ENCODE results near the gene TCP11L1. TPM values are rescaled to one million over a fixed set of nuclear protein-coding genes. Genes with fewer than 3 reads are reported as not detected.

Gene TCP11L1
- total RNA-seq, 2 experiments from 2014 or later: 24.6 to 26.1 TPM

DNA sequence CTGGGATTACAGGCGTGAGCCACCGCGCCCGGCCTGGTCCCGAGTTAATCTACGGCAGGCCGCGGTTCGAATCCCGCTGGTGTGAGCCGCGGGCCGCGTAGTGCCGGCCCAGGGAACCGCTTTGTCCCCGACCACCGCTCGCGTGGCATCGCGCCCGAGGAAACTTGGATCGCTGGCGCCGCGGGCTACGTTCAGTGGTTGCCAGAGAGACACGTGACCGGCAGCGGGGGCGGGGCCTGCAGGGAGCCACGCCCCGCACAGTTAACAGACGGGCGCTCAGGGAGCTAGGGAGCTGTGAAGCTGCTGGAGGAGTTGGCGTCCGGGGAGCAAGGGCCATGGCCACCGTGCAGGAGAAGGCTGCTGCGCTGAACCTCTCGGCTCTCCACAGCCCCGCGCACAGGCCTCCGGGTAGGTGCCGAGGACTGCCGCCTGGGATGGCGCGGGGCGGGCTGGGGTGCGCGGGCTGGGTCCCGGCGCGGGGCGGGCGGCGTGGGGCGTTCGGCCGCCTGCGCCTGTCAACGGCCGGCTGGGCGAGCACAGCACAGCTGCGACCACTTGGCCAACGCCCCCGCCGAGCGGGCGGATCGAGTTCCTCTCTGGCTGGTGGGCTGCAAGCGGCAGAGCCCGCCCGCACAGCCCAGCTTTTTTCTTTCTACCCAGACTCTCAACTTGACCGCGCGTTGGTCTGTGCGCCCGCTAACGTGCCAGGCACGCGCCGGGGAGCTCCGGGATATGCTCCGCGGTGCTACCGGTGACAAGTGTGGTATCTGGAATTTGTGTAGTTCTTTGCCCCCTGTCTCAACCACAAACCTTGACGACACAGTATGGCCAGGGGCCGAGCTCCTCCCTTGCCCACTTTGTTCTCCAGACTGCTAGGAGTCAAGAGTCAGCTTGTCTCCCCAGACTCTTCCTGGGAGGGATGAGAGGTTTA, 23.5 kb upstream of the TCP11L1 start, which contains the start of gene DEPDC7:
Gene DEPDC7 (plus strand): TSS at position 258 of the 931 bp plus-strand sequence. CDS start 78 bp downstream, at position 336.
- peak within 1 kb of the TSS; percentile 79 for H2AFZ ChIP-seq (ENCODE audit: low read length)
- H3K36me3 ChIP-seq (ENCODE audit: insufficient read depth, low read length): no peaks in the 10 kb centered on the region
- ChIA-PET CTCF (ENCODE audit: unreplicated experiment) (interaction anchor here (0.6 kb wide), 1 partner anchor 84 kb away, joined by 4 read pairs; no protein-coding TSS in a partner anchor), POLR2A (interaction anchor here (0.6 to 2.2 kb wide), 11 partner anchors 8 to 512 kb away, joined by 3 to 9 read pairs (median 4); partner anchors contain the start of gene TCP11L1)
- H4K20me1 ChIP-seq (ENCODE audit: insufficient read depth, low read length): no peaks in the 10 kb centered on the region
- H3K79me2 ChIP-seq (ENCODE audit: insufficient read depth, low read depth, low read length): no peaks in the 10 kb centered on the region
- no peaks in the 10 kb centered on the region for H3K9me2 ChIP-seq (ENCODE audit: insufficient read depth, low read length)
- no peaks in the 10 kb centered on the region for H3K4me1 ChIP-seq (ENCODE audit: insufficient read depth, low read length, poor library complexity, severe bottlenecking)
- H3K4me2 ChIP-seq (ENCODE audit: low read length): peak within 1 kb of the TSS; percentile 54
- peak within 1 kb of the TSS; percentile 64 for H3K4me3 ChIP-seq (ENCODE audit: low read depth, low read length, poor library complexity, severe bottlenecking)
- TF ChIP-seq, protein P1, sequence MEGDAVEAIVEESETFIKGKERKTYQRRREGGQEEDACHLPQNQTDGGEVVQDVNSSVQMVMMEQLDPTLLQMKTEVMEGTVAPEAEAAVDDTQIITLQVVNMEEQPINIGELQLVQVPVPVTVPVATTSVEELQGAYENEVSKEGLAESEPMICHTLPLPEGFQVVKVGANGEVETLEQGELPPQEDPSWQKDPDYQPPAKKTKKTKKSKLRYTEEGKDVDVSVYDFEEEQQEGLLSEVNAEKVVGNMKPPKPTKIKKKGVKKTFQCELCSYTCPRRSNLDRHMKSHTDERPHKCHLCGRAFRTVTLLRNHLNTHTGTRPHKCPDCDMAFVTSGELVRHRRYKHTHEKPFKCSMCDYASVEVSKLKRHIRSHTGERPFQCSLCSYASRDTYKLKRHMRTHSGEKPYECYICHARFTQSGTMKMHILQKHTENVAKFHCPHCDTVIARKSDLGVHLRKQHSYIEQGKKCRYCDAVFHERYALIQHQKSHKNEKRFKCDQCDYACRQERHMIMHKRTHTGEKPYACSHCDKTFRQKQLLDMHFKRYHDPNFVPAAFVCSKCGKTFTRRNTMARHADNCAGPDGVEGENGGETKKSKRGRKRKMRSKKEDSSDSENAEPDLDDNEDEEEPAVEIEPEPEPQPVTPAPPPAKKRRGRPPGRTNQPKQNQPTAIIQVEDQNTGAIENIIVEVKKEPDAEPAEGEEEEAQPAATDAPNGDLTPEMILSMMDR (conservative IDR thresholded peaks at IDR 0.05; ENCODE audit: low read length): no peak
- TF ChIP-seq EZH2phosphoT487 (IDR thresholded peaks at IDR 0.05; ENCODE audit: borderline replicate concordance, low read depth, low read length): no peak
- intact Hi-C loops (cut with micrococcal nuclease; ENCODE audit: unreplicated experiment): no loop called here
- BruUV-seq (replicated peaks): no TSS peak
- DNase-seq (ENCODE audit: low spot score): peak; percentile 43
- H3K27ac ChIP-seq (ENCODE audit: low read depth, low read length, poor library complexity, severe bottlenecking): no peak within 1 kb of the TSS
- H3K9me3 ChIP-seq (ENCODE audit: low read length): no peaks in the 10 kb centered on the region

DNA sequence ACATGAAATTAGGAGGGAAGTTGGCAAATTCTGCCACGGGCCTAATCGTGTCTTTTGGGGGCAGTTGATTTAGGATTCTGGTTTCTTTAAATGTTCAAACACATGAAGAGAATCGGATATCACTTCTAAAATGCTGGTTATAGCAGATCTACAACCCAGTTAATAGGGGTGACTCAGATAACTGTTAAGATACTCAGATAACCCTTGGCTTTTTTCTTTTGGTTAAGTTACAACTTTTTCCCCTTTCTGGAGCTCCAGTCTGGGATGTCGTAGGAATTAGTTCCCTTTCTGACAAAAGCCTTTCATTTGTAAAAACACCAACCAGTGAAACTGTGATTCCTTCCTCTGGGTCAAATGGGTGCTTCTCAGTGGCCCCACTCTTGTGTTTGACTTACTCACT, 22.7 kb upstream of the TCP11L1 start:
- H3K36me3 ChIP-seq (ENCODE audit: insufficient read depth, low read length): no peaks in the 10 kb centered on the region
- DNase-seq (ENCODE audit: low spot score): no peak
- no peaks in the 10 kb centered on the region for H3K9me2 ChIP-seq (ENCODE audit: insufficient read depth, low read length)
- no peak overlapping the region for H3K27ac ChIP-seq (ENCODE audit: low read depth, low read length, poor library complexity, severe bottlenecking)
- ChIA-PET POLR2A (interaction anchor here (0.7 to 2.2 kb wide), 5 partner anchors 8 to 61 kb away, joined by 3 to 6 read pairs (median 4); no protein-coding TSS in a partner anchor), CTCF (ENCODE audit: unreplicated experiment) (interaction anchor here (0.6 kb wide), 1 partner anchor 85 kb away, joined by 4 read pairs; no protein-coding TSS in a partner anchor)
- no peak for TF ChIP-seq EZH2phosphoT487 (IDR thresholded peaks at IDR 0.05; ENCODE audit: borderline replicate concordance, low read depth, low read length)
- TF ChIP-seq, protein P1 (conservative IDR thresholded peaks at IDR 0.05; ENCODE audit: low read length): no peak
- peak overlapping the region; percentile 79 for H2AFZ ChIP-seq (ENCODE audit: low read length)
- BruUV-seq (replicated peaks): no TSS peak
- H3K79me2 ChIP-seq (ENCODE audit: insufficient read depth, low read depth, low read length): no peaks in the 10 kb centered on the region
- no peaks in the 10 kb centered on the region for H3K9me3 ChIP-seq (ENCODE audit: low read length)
- no peaks in the 10 kb centered on the region for H4K20me1 ChIP-seq (ENCODE audit: insufficient read depth, low read length)
- peak overlapping the region; percentile 54 for H3K4me2 ChIP-seq (ENCODE audit: low read length)
- H3K4me3 ChIP-seq (ENCODE audit: low read depth, low read length, poor library complexity, severe bottlenecking): peak overlapping the region; percentile 64
- no peaks in the 10 kb centered on the region for H3K4me1 ChIP-seq (ENCODE audit: insufficient read depth, low read length, poor library complexity, severe bottlenecking)
- intact Hi-C loops (cut with micrococcal nuclease; ENCODE audit: unreplicated experiment): no loop called here
